ENCODE results near the gene CEP19.
"Not testable (repeated sequence)": the region's sequence is repeated elsewhere in the genome, so short reads cannot be mapped to it uniquely, and the experiment has no call there.

Gene CEP19, protein sequence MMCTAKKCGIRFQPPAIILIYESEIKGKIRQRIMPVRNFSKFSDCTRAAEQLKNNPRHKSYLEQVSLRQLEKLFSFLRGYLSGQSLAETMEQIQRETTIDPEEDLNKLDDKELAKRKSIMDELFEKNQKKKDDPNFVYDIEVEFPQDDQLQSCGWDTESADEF

DNA sequence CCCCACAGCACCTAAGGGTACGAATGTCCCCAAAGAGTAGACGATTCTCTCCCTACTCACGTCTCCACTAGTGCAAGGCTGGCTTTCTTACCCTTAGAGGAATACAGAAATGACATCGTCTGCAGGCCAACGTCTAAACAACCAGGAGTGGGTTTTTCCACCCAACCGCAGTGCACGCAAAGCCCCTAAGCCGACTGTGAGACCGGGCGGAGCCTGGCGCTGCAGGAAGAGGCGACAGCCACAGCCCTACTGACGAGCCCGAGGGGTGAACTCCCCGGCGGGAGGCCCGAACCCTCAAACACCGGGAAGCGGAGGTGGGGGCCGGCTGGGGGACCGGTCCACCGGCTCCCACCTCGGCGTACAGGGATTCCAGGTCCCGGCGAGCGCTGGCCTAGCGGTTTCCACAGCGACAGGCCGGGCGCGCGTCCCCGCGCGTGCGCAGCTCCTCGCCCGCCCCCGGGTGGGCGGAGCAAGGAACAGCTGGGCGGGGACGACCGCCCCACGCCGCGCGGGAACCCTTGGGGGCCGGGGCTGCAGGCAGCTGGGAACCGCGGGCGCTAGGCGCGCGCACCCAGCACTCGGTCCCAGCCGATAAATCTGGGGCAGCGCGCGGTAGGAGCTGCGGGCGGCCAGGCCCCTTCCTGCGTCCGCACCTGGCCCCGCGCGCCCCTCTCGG is at the start of gene CEP19, which contains the start of gene PIGX:
Gene CEP19, minus strand, starts transcription at position 413 of the 676 bp plus-strand sequence. CDS start 3,593 bp downstream, outside the sequence.
Gene PIGX, plus strand, starts transcription at position 540 of the 676 bp plus-strand sequence.
- no peaks in the 10 kb centered on the region for H3K9me3 ChIP-seq (ENCODE audit: low read depth, low read length)
- no peak for DNase-seq (ENCODE audit: low read depth, low spot score)
- peak within 1 kb of the TSS; percentile 81 for H3K4me3 ChIP-seq
- H3K9ac ChIP-seq (ENCODE audit: insufficient read length), result peak within 1 kb of the TSS; percentile 83
- TF ChIP-seq FOXP2 (optimal IDR thresholded peaks at IDR 0.05; ENCODE audit: control extremely low read depth, extremely low read length, insufficient read depth) (peak; percentile 59), EZH2 (IDR thresholded peaks at IDR 0.05) (no peak), POLR2AphosphoS5 (IDR thresholded peaks at IDR 0.05; ENCODE audit: borderline replicate concordance, low read depth, low read length) (peak; percentile 87)
- peak within 1 kb of the TSS; percentile 49; the same call in 1 of the 2 replicates for H3K27ac ChIP-seq
- no peaks in the 10 kb centered on the region for H3K36me3 ChIP-seq (ENCODE audit: insufficient read depth, low read length)

DNA sequence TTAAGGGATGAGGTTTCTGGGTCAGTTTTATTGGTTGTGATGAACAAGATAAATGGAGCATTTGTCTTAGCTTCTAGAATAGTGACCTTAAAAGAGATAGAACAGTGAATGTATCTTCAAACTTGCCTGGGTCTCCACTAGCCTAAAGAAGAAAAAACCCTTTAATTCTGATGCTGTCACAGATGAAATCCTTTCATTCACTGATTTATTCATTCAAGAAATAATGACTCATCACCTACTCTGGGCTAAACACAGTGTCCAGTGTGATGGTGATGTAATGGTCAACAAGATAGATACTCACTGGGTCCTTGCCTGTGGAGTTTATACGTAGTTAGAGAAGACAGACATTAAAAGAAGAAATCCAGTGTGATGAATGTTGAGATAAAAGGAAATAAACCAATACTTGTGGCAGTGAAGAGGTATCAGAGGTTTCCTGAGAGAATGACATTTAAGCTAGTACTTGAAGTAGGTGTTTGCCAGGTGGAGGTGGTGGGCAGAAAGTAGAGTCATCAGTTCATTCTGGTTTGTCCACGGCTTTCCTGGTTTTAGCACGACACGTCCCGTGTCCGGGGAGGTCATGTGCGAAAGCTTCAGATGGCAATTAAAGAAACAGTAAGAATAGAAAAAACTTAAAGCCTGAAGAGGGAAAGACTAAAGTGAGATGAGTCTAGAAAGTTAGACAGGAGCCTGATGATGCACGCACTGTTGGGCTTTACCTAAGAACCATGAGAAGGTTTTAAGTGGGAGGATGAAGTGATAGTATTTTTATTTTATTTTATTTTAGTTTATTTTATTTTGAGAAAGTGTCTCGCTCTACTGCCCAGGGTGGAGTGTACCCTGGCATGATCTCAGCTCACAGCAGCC is 46.1 kb upstream of the CEP19 start:
- Histone ChIP-seq H3K9me3 (ENCODE audit: low read depth, low read length) (peaks cover 12% of the 10 kb centered on the region), H3K36me3 (ENCODE audit: insufficient read depth, low read length) (peaks cover 50% of the 10 kb centered on the region), H3K4me3 (no peak overlapping the region), H3K27ac (no peak overlapping the region), H3K9ac (ENCODE audit: insufficient read length) (no peak overlapping the region)
- no peak for DNase-seq (ENCODE audit: low read depth, low spot score)
- no peak for TF ChIP-seq POLR2AphosphoS5 (IDR thresholded peaks at IDR 0.05; ENCODE audit: borderline replicate concordance, low read depth, low read length)
- TF ChIP-seq FOXP2 (optimal IDR thresholded peaks at IDR 0.05; ENCODE audit: control extremely low read depth, extremely low read length, insufficient read depth), result no peak
- TF ChIP-seq EZH2 (IDR thresholded peaks at IDR 0.05), result no peak

DNA sequence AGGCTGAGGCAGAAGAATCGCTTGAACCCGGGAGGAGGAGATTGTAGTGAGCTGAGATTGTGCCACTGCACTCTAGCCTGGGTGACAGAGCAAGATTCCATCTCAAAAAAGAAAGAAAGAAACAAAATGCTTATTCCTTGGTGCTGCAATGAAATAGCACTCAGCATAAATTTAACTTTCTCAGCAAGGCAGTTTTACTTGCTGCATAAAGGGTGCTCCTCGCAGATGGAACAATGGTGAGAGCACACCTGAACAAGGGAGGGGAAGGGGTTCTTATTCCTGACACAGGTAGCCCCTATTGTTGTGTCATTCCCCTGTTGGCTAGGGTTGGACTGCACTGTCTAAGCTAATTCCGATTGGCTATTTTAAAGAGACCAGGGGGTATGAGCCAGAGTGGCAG is 44.7 kb upstream of the CEP19 start:
- TF ChIP-seq POLR2AphosphoS5 (IDR thresholded peaks at IDR 0.05; ENCODE audit: borderline replicate concordance, low read depth, low read length), result no peak
- TF ChIP-seq FOXP2 (optimal IDR thresholded peaks at IDR 0.05; ENCODE audit: control extremely low read depth, extremely low read length, insufficient read depth), result no peak
- TF ChIP-seq EZH2 (IDR thresholded peaks at IDR 0.05), result no peak
- Histone ChIP-seq H3K9me3 (ENCODE audit: low read depth, low read length) (peaks cover 12% of the 10 kb centered on the region), H3K36me3 (ENCODE audit: insufficient read depth, low read length) (peaks cover 61% of the 10 kb centered on the region)

DNA sequence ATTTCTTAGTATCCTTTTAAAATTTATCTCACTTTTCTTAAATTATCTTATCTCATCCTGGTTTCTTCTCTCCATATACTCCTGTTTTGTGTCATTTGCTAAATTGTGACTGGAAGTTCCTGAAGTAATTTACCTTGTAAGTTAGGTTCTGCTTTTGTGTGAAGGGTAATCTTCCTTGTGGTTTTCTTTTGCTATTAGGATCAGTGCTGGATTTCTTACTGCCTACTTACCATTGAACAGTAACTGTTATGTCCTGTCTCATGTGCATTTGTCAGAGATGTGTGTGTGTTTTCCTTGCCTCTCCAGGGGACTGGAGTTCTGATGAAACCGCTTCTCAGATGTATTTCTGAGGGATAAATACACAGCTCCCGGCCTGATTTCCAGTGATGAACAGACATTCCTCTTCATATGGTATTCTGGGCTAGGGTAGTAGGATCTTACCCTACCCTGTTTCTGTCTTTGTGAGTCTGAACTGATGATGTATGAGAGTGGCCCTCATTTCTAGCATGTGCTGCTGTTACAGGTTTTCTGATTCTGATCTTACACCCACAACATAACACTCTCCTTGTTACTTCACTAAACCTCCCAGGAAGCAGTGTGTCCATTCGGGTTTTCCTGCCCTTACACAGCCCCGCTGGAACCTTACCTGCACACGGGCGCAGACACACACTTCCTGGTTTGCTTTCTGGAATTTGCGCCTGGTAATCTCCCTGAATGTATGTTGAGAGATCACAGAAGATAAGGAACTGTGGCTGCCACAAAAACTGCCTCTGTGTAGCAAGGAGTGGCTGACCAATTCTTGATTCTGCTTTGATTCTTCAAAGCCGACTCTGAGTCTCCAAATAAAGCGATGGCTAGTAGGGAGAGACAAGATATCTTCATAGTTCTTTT is 42.3 kb upstream of the CEP19 start:
- Histone ChIP-seq H3K36me3 (ENCODE audit: insufficient read depth, low read length) (peaks cover 77% of the 10 kb centered on the region), H3K4me3 (no peak overlapping the region), H3K27ac (no peak overlapping the region), H3K9me3 (ENCODE audit: low read depth, low read length) (peaks cover 13% of the 10 kb centered on the region), H3K9ac (ENCODE audit: insufficient read length) (no peak overlapping the region)
- no peak for DNase-seq (ENCODE audit: low read depth, low spot score)
- TF ChIP-seq FOXP2 (optimal IDR thresholded peaks at IDR 0.05; ENCODE audit: control extremely low read depth, extremely low read length, insufficient read depth) (no peak), POLR2AphosphoS5 (IDR thresholded peaks at IDR 0.05; ENCODE audit: borderline replicate concordance, low read depth, low read length) (no peak), EZH2 (IDR thresholded peaks at IDR 0.05) (no peak)

More for the DNA sequence above, 44.7 kb upstream of the CEP19 start:
- H3K4me3 ChIP-seq, result no peak overlapping the region
- H3K9ac ChIP-seq (ENCODE audit: insufficient read length), result no peak overlapping the region
- DNase-seq (ENCODE audit: low read depth, low spot score), result no peak
- no peak overlapping the region for H3K27ac ChIP-seq

DNA sequence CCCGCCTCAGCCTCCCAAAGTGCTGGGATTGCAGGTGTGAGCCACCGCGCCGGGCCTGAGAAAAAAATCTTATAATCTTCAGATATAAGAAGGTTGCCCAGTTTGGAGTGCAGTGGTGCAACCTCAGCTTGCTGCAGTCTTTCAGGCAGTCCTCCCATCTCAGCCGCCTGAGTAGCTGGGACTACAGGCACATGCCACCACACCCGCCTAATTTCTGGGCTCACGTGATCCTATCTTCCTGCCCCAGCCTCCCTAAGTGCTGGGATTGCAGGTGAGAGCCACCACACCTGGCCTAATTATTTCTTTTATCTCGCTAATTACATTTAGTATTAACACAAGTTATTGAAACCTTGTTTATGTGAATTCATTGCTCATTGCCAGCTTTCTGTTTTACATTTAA is 41.2 kb upstream of the CEP19 start:
- no peak for DNase-seq (ENCODE audit: low read depth, low spot score)
- no peak overlapping the region for H3K27ac ChIP-seq
- H3K9me3 ChIP-seq (ENCODE audit: low read depth, low read length), result peaks cover 23% of the 10 kb centered on the region
- TF ChIP-seq EZH2 (IDR thresholded peaks at IDR 0.05), result no peak
- TF ChIP-seq POLR2AphosphoS5 (IDR thresholded peaks at IDR 0.05; ENCODE audit: borderline replicate concordance, low read depth, low read length), result no peak
- no peak for TF ChIP-seq FOXP2 (optimal IDR thresholded peaks at IDR 0.05; ENCODE audit: control extremely low read depth, extremely low read length, insufficient read depth)
- H3K4me3 ChIP-seq, result no peak overlapping the region
- H3K36me3 ChIP-seq (ENCODE audit: insufficient read depth, low read length), result peaks cover 88% of the 10 kb centered on the region
- no peak overlapping the region for H3K9ac ChIP-seq (ENCODE audit: insufficient read length)

DNA sequence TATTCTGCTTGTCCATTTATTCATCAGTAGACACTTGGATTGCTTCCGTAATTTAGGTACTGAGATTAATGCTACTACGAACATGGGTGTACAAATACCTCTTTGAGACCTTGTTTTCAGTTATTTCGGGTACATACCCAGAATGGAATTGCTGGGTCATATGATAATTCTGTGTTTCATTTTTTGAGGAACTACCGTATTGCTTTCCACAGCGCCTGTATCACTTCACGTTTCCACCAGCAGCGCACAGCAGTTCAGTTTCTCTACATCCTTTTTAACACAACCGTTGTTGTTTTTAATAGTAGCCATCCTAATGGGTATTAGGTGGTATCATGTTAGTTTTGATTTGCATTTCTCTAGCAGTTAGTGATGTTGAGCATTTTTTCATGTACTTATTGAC is 37.1 kb upstream of the CEP19 start:
- Histone ChIP-seq H3K27ac (no peak overlapping the region), H3K9ac (ENCODE audit: insufficient read length) (no peak overlapping the region), H3K9me3 (ENCODE audit: low read depth, low read length) (peaks cover 19% of the 10 kb centered on the region), H3K36me3 (ENCODE audit: insufficient read depth, low read length) (peaks cover 87% of the 10 kb centered on the region), H3K4me3 (no peak overlapping the region)
- no peak for TF ChIP-seq POLR2AphosphoS5 (IDR thresholded peaks at IDR 0.05; ENCODE audit: borderline replicate concordance, low read depth, low read length)
- no peak for TF ChIP-seq FOXP2 (optimal IDR thresholded peaks at IDR 0.05; ENCODE audit: control extremely low read depth, extremely low read length, insufficient read depth)
- no peak for TF ChIP-seq EZH2 (IDR thresholded peaks at IDR 0.05)
- no peak for DNase-seq (ENCODE audit: low read depth, low spot score)

DNA sequence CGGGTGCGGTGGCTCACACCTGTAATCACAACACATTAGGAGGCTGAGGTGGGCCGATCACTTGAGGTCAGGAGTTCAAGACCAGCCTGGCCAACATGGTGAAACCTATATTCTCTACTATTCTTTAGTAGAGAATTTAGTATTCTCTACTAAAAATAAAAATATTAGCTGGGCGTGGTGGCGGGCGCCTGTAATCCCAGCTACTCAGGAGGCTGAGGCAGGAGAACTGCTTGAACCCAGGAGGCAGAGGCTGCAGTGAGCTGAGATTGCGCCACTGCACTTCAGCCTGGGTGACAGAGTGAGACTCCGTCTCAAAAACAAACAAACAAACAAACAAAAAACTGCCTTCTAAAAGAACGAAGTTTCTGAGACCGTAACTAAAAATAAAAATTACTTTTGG is 31.5 kb upstream of the CEP19 start:
- not testable (repeated sequence) for DNase-seq (ENCODE audit: low read depth, low spot score); H3K4me3 ChIP-seq; H3K9ac ChIP-seq (ENCODE audit: insufficient read length); H3K27ac ChIP-seq
- Histone ChIP-seq H3K9me3 (ENCODE audit: low read depth, low read length) (peaks cover 12% of the 10 kb centered on the region; the same call in 1 of the 2 replicates), H3K36me3 (ENCODE audit: insufficient read depth, low read length) (peaks cover 38% of the 10 kb centered on the region)
